CD4-positive, alpha-beta T cell treated with Interleukin-1 beta for 1 hour (primary cell): ENCODE measurements around the gene RD3L.

Source experiments
- DNase-seq, 2 donors: peaks; one replicate each; pipeline ENCODE4 v3.0.0-alpha.2; 2020 to 2022

The RD3L gene

DNA sequence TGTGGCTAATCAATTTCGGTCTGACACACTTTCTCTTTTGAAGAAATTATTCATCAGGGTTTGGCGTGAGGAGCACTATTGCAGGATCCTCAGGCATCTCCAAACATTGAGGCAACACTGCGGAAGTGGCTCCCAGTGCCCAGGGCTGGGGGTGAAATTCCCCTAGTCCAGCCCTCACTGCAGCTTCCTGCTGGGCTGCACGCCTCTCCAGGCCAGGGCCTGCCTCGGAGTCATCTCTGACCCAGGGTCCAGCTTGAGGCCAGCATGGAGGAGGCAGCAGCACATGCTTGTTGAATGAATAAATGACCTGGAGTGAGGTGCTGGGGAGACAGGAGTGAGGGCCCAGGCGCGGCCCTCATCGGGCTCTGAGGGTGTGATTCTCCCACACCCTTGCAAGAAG, 50.1 kb downstream of the RD3L start:
- no peak for DNase-seq

GRCh38 chr14:103891667-103892215, 50.6 kb downstream of the RD3L start:
- DNase-seq: no peak

- DNase-seq: no peak
Measured at GRCh38 chr14:103890821-103891666, 51.3 kb downstream of the RD3L start.
